Gastroesophageal sphincter (tissue), 4 donors: Measurements from ENCODE around the gene FXYD5. TPM values are rescaled to one million over a fixed set of nuclear protein-coding genes. Genes with fewer than 3 reads are reported as not detected.

Experiments used
- ATAC-seq: fragments of 150-250 bp; one replicate; pipeline ENCODE4 v1.9.1; 2016; ENCODE audit warnings: mild to moderate bottlenecking, moderate library complexity
- H3K27ac ChIP-seq, 4 donors: fragments of 200-600 bp; sonication (generic) in 3 of 4; 1 replicate in 3 of 4; 2 replicates in 1 of 4; pipeline ENCODE4 v1.5.1; 2016 to 2019
- H3K27me3 ChIP-seq: fragments of 200-600 bp; sonication (generic); one replicate; pipeline ENCODE4 v1.5.1; 2019
- H3K36me3 ChIP-seq, 2 donors: fragments of 200-600 bp; sonication (generic); one replicate each; pipeline ENCODE4 v1.5.1; 2019; ENCODE audit warnings: control low read depth in 1 of 2
- H3K4me1 ChIP-seq, 3 donors: fragments of 200-600 bp; sonication (generic); 1 replicate in 2 of 3; 2 replicates in 1 of 3; pipeline ENCODE4 v1.5.1; 2016 to 2019; ENCODE audit warnings: control low read depth in 2 of 3
- H3K4me3 ChIP-seq, 2 donors: fragments of 200-600 bp; sonication (generic); one replicate each; pipeline ENCODE4 v1.5.1; 2019; ENCODE audit warnings: mild to moderate bottlenecking in 1 of 2, moderate library complexity in 1 of 2
- H3K9me3 ChIP-seq, 3 donors: fragments of 200-600 bp; sonication (generic); one replicate each; pipeline ENCODE4 v1.5.1; 2017 to 2019; ENCODE audit warnings: control low read depth in 2 of 3
- EP300 ChIP-seq: sonication (generic); formaldehyde crosslinking; IDR thresholded peaks from one replicate; pipeline ENCODE4 v1.6.1; 2017; ENCODE audit warnings: antibody characterized with exemption, mild to moderate bottlenecking
- POLR2A ChIP-seq, 2 donors: fragments of 450-650 bp; IDR thresholded peaks; one replicate each; pipeline ENCODE4 v1.6.1; 2017; ENCODE audit warnings: antibody characterized with exemption in 2 of 2, mild to moderate bottlenecking in 2 of 2, moderate library complexity in 1 of 2
- POLR2AphosphoS5 ChIP-seq: sonication (generic); formaldehyde crosslinking; IDR thresholded peaks from one replicate; pipeline ENCODE4 v1.6.1; 2017; ENCODE audit warnings: antibody characterized with exemption
- WGBS, 2 donors: methylation state at CpG; one replicate each; pipeline ENCODE4 v1.1.5; 2018; ENCODE audit warnings: low coverage in 1 of 2; 5-methylcytosine and 5-hydroxymethylcytosine counted together
- total RNA-seq, 4 donors: library from RNA; depleted of rRNA; stranded (reverse); fragments of >200 nt; gene quantifications; one replicate each; pipeline ENCODE4 v1.1.0, GENCODE V29; 2016
- TF ChIP-seq, protein P1 (sequence below), 4 experiments: fragments of 200-600 bp in 2 of 4; fragments of 450-650 bp in 2 of 4; sonication (generic) in 1 of 4; IDR thresholded peaks; one replicate each; pipeline ENCODE4 v1.5.1; 2017 to 2019; ENCODE audit warnings: antibody characterized with exemption in 4 of 4, mild to moderate bottlenecking in 2 of 4, moderate library complexity in 2 of 4

The FXYD5 gene
- total RNA-seq, 4 donors from 2014 or later: 18.8 to 42.5 (median 33.0) TPM

DNA sequence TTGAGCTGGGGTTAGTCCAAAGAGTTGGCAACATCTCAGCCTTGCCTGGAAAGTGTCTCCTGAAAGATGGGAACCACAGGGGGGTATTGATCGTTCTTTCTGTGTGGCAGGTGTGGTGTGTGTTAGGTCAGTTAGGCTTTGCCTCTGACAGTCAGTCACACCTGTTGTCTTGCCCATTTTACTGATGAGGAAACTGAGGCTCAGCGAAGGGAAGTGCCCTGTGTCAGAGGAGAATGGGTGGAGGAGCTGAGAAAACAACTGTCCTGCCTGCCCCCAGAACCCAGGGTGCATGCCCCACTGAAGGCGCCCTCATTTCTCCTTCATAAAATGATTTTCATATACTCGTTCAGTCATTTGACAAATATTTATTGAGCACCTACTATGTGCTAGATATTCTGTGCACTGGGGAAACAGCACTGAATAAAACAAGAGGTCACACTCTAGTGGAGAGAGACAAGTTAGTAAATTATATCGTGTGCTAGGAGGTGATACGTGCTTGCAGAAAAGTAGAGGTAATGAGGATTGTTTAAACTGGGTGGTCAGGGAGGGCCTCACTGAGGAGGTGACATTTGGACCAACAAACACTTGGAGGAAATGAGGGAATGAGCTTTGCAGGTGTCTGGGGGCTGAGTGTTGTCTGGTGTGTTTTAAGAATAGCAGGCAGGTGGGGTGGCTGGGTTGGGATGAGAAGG is 1.6 kb downstream of the FXYD5 start:
- TF ChIP-seq, protein P1, sequence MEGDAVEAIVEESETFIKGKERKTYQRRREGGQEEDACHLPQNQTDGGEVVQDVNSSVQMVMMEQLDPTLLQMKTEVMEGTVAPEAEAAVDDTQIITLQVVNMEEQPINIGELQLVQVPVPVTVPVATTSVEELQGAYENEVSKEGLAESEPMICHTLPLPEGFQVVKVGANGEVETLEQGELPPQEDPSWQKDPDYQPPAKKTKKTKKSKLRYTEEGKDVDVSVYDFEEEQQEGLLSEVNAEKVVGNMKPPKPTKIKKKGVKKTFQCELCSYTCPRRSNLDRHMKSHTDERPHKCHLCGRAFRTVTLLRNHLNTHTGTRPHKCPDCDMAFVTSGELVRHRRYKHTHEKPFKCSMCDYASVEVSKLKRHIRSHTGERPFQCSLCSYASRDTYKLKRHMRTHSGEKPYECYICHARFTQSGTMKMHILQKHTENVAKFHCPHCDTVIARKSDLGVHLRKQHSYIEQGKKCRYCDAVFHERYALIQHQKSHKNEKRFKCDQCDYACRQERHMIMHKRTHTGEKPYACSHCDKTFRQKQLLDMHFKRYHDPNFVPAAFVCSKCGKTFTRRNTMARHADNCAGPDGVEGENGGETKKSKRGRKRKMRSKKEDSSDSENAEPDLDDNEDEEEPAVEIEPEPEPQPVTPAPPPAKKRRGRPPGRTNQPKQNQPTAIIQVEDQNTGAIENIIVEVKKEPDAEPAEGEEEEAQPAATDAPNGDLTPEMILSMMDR (IDR thresholded peaks at IDR 0.05): no peak
- TF ChIP-seq POLR2A (IDR thresholded peaks at IDR 0.05): no peak
- TF ChIP-seq EP300: no peak
- TF ChIP-seq POLR2AphosphoS5: no peak
- H3K4me1 ChIP-seq: peaks cover 0 to 39% (median 8%) of the 10 kb centered on the region in 3 donors
- 84 to 87% methylated on average over 5 of the region's 6 CpGs for WGBS, 2 donors
- no peaks in the 10 kb centered on the region for H3K9me3 ChIP-seq
- peaks cover 77% of the 10 kb centered on the region for H3K27me3 ChIP-seq
- H3K4me3 ChIP-seq: peak overlapping the region in 1 of 2 donors; percentile 62
- H3K27ac ChIP-seq: peak overlapping the region in 2 of 4 donors; percentile 82
- peaks cover 0 to 39% of the 10 kb centered on the region in 2 donors for H3K36me3 ChIP-seq
- ATAC-seq: no peak

DNA sequence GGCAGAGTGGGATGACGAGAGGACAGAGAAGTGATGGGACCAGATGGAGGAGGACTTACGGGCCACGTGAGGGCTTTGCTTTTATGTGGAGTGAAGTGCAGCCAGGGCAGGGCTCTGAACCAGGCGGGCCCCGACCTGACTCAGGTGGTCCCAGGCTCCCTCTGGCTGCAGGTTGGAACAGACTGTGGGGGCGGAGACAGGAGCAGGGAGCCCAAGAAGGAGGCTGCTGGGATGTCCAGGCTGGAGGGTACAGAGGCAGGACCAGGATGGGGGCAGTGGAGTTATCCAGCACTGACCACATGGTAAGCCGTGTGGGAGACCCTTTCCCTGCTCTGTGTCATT is 2.1 kb downstream of the FXYD5 start:
- ATAC-seq: no peak

GRCh38 chr19:35157431-35157830 is 2.9 kb downstream of the FXYD5 start:
- no peak for TF ChIP-seq POLR2AphosphoS5
- no peak overlapping the region for H3K27ac ChIP-seq
- H3K27me3 ChIP-seq: peaks cover 64% of the 10 kb centered on the region
- peaks cover 0 to 13% (median 0%) of the 10 kb centered on the region in 3 donors for H3K9me3 ChIP-seq
- no peak for ATAC-seq
- H3K4me3 ChIP-seq: no peak overlapping the region
- peaks cover 0 to 52% of the 10 kb centered on the region in 2 donors for H3K36me3 ChIP-seq
- WGBS, 2 donors: 91% methylated on average over 4 of the region's 4 CpGs; no CpG with 5 or more reads in 1 of the 2 donors
- H3K4me1 ChIP-seq: peaks cover 0 to 35% (median 8%) of the 10 kb centered on the region in 3 donors

More for the DNA sequence above, 2.1 kb downstream of the FXYD5 start:
- H3K4me1 ChIP-seq: peaks cover 0 to 39% (median 8%) of the 10 kb centered on the region in 3 donors
- TF ChIP-seq, protein P1 (IDR thresholded peaks at IDR 0.05): no peak
- no peak for TF ChIP-seq POLR2A (IDR thresholded peaks at IDR 0.05)
- no peak for TF ChIP-seq POLR2AphosphoS5
- no peak for TF ChIP-seq EP300
- 71 to 82% methylated on average over 5 to 7 of the region's 7 CpGs for WGBS, 2 donors
- H3K27ac ChIP-seq: no peak overlapping the region
- peaks cover 0 to 5% (median 0%) of the 10 kb centered on the region in 3 donors for H3K9me3 ChIP-seq
- H3K4me3 ChIP-seq: no peak overlapping the region
- H3K36me3 ChIP-seq: peaks cover 0 to 44% of the 10 kb centered on the region in 2 donors
- H3K27me3 ChIP-seq: peaks cover 72% of the 10 kb centered on the region

DNA sequence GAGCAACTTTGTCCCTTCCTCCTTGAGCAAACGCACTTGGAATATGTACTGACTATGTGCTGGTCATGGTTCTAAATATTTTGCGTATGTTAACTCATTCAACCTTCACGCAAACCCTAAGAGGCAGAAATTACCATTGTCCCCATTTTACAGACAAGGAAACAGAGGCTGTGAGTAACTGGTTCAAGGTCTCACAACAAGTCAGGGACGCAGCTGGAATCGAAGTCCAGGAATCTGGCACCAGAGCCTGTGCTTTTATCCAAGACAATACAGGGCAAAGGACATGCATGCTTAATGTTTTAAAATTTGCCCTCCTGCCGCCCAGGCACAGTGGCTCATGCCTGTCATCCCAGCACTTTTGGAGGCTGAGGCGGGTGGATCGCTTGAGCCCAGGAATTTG is 5.1 kb downstream of the FXYD5 start:
- H3K4me1 ChIP-seq: peaks cover 0 to 18% (median 0%) of the 10 kb centered on the region in 3 donors
- peaks cover 0 to 34% (median 0%) of the 10 kb centered on the region in 3 donors for H3K9me3 ChIP-seq
- ATAC-seq: no peak
- H3K4me3 ChIP-seq: no peak overlapping the region
- TF ChIP-seq EP300 (no peak), POLR2A (IDR thresholded peaks at IDR 0.05) (no peak), POLR2AphosphoS5 (no peak)
- TF ChIP-seq, protein P1 (IDR thresholded peaks at IDR 0.05): no peak
- 83 to 100% methylated on average over 4 to 8 of the region's 8 CpGs for WGBS, 2 donors
- H3K27me3 ChIP-seq: peaks cover 48% of the 10 kb centered on the region
- H3K36me3 ChIP-seq: peaks cover 0 to 74% of the 10 kb centered on the region in 2 donors
- H3K27ac ChIP-seq: no peak overlapping the region

GRCh38 chr19:35160629-35161433 is 6.3 kb downstream of the FXYD5 start:
- peaks cover 0 to 6% (median 0%) of the 10 kb centered on the region in 3 donors for H3K4me1 ChIP-seq
- 88 to 90% methylated on average over 6 to 8 of the region's 9 CpGs for WGBS, 2 donors
- no peak for TF ChIP-seq POLR2AphosphoS5
- TF ChIP-seq EP300: no peak
- TF ChIP-seq, protein P1 (IDR thresholded peaks at IDR 0.05): no peak
- no peak for TF ChIP-seq POLR2A (IDR thresholded peaks at IDR 0.05)
- H3K27ac ChIP-seq: no peak overlapping the region
- peaks cover 36% of the 10 kb centered on the region for H3K27me3 ChIP-seq
- no peak overlapping the region for H3K4me3 ChIP-seq
- H3K9me3 ChIP-seq: peaks cover 0 to 41% (median 0%) of the 10 kb centered on the region in 3 donors
- no peak for ATAC-seq
- peaks cover 0 to 86% of the 10 kb centered on the region in 2 donors for H3K36me3 ChIP-seq
